SK-N-MC (cell line): Measurements from ENCODE around the gene PAK4.

Experiments used
- DNase-seq: peaks from one replicate; pipeline ENCODE4 v3.0.0-alpha.2; 2011; ENCODE audit warnings: low read depth, low spot score
- H3K27ac ChIP-seq: fragments of 200-600 bp; sonication (generic); 2 replicates; pipeline ENCODE4 v1.5.1; 2016; ENCODE audit warnings: mixed run types
- H3K36me3 ChIP-seq: fragments of 200-600 bp; sonication (generic); 2 replicates; pipeline ENCODE4 v1.6.1; 2017; ENCODE audit warnings: antibody characterized with exemption, low read length, mixed read lengths; ENCODE audit not compliant: insufficient read depth
- H3K4me3 ChIP-seq: fragments of 200-600 bp; sonication (generic); 2 replicates; pipeline ENCODE4 v1.5.1; 2016
- H3K9ac ChIP-seq: fragments of 200-600 bp; sonication (generic); 2 replicates; pipeline ENCODE4 v1.8.0; 2017; ENCODE audit warnings: mixed run types, mixed read lengths; ENCODE audit not compliant: insufficient read length
- H3K9me3 ChIP-seq: fragments of 200-600 bp; sonication (generic); 2 replicates; pipeline ENCODE4 v1.6.1; 2017; ENCODE audit warnings: low read depth, mild to moderate bottlenecking, antibody characterized with exemption, low read length, moderate library complexity, mixed read lengths
- EZH2 ChIP-seq: fragments of 200-600 bp; sonication (generic); IDR thresholded peaks from one replicate; pipeline ENCODE4 v1.6.1; 2017; ENCODE audit warnings: antibody characterized with exemption
- FOXP2 ChIP-seq: optimal IDR thresholded peaks from 2 replicates; pipeline ENCODE3; 2011; ENCODE audit warnings: mild to moderate bottlenecking, moderate library complexity; ENCODE audit not compliant: insufficient read depth; ENCODE audit errors: extremely low read length, control extremely low read depth
- POLR2AphosphoS5 ChIP-seq: IDR thresholded peaks from 2 replicates; pipeline ENCODE4 v1.6.1; 2012; ENCODE audit warnings: mild to moderate bottlenecking, low read depth, low read length, borderline replicate concordance

The PAK4 gene

GRCh38 chr19:39188960-39189359 lies 63.4 kb downstream of the PAK4 start:
- Histone ChIP-seq H3K4me3 (no peak overlapping the region), H3K9me3 (no peaks in the 10 kb centered on the region), H3K36me3 (no peaks in the 10 kb centered on the region), H3K9ac (no peak overlapping the region), H3K27ac (no peak overlapping the region)
- TF ChIP-seq EZH2, result no peak
- TF ChIP-seq FOXP2, result no peak
- no peak for TF ChIP-seq POLR2AphosphoS5
- DNase-seq, result no peak

DNA sequence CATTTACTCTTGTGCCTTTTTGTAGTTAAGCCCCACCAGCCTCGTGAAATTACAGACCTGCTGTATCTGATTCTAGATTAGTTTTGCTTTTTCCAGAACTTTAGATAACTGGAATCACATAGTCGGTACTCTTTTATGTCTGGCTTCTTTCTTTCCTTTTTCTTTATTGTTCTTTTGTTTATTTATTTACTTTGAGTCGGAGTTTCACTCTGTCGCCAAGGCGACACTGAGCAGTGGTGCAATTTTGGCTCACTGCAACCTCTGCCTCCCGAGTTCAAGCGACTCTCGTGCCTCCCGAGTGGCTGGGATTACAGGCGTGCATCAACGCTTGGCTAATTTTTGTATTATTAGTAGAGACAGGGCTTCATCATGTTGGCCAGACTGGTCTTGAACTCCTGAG lies 65.2 kb downstream of the PAK4 start:
- no peak for DNase-seq
- Histone ChIP-seq H3K9me3 (no peaks in the 10 kb centered on the region), H3K9ac (no peak overlapping the region), H3K4me3 (no peak overlapping the region), H3K36me3 (no peaks in the 10 kb centered on the region), H3K27ac (no peak overlapping the region)
- no peak for TF ChIP-seq EZH2
- TF ChIP-seq FOXP2, result no peak
- TF ChIP-seq POLR2AphosphoS5, result no peak

GRCh38 chr19:39192846-39193245 lies 67.3 kb downstream of the PAK4 start:
- no peak overlapping the region for H3K9ac ChIP-seq
- no peak overlapping the region for H3K27ac ChIP-seq
- TF ChIP-seq EZH2 (no peak), POLR2AphosphoS5 (no peak), FOXP2 (no peak)
- H3K36me3 ChIP-seq, result no peaks in the 10 kb centered on the region
- no peak overlapping the region for H3K4me3 ChIP-seq
- H3K9me3 ChIP-seq, result no peaks in the 10 kb centered on the region
- DNase-seq, result no peak

DNA sequence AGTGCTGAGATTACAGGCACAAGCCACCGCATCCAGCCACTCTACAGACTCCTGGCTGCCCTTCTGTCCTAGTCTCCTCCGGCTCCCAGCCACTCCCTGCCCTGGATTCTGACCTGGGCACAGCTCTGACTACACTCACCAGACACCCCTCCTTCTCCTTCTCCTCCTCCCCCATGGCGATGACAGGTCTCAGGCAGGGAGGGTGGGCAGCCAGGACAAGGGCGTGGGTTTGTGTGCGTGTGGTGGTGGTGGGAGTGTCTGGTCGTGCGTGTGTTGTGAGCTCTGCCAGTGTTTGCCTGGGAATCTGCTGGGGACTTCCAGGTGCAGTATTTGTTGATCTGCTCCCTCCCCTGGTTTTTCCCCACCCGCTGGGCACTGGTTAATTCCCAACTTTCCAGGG lies 68.2 kb downstream of the PAK4 start:
- DNase-seq, result no peak
- TF ChIP-seq FOXP2 (no peak), POLR2AphosphoS5 (no peak), EZH2 (no peak)
- Histone ChIP-seq H3K36me3 (no peaks in the 10 kb centered on the region), H3K27ac (no peak overlapping the region), H3K9ac (no peak overlapping the region), H3K4me3 (no peak overlapping the region), H3K9me3 (no peaks in the 10 kb centered on the region)

DNA sequence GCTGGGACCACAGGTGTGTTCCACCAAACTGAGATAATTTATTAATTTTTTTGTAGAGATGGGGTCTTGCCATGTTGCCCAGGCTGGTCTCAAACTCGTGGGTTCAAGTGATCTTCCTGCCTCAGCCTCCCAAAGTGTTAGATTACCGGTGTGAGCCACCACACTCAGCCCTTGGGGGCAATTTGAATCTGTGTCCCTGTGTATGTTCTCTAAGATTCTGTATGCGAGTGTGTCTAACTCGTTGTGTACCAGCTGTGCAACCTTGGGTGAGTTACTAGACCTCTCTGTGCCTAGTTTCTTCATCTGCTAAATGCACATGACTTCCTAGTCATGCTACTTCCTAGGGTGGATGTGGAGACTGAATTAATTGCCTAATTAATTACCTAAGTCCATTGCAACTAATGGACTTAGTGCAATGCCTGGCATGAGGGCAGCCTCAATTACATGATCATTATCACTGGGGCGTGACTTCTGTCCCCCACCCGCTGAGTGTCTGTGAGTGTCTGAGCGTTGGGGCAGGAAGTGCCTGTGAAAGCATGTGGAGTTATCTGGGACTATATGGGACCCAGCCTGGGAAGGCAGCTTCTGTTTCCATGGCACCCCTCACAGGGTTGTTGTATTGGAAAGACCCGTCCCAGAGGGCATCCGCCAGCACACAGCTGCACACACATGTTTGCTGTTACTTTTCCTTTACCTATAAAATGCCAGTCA lies 69.4 kb downstream of the PAK4 start:
- DNase-seq, result no peak

DNA sequence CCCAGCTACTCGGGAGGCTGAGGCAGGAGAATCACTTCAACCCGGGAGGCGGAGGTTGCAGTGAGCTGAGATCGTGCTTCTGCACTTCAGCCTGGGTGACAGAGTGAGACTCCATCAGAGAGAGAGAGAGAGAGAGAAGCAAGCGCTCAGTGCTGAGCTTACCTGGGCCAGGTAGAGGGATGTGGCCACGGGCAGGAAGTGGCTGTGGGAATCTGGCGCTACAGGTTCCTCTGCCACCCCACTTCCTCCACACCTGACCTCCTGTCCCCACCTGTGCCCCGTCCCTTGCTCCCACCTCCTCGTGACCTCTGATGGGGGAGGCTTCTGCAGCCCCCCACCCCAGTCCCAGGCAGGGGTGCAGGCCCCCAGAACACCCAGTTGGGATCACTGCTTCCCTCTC lies 70.2 kb downstream of the PAK4 start:
- TF ChIP-seq POLR2AphosphoS5, result no peak
- TF ChIP-seq FOXP2, result no peak
- TF ChIP-seq EZH2, result no peak
- Histone ChIP-seq H3K9ac (no peak overlapping the region), H3K9me3 (no peaks in the 10 kb centered on the region), H3K36me3 (no peaks in the 10 kb centered on the region), H3K4me3 (no peak overlapping the region), H3K27ac (no peak overlapping the region)
- no peak for DNase-seq

More for the DNA sequence above, 69.4 kb downstream of the PAK4 start:
- Histone ChIP-seq H3K36me3 (no peaks in the 10 kb centered on the region), H3K9me3 (no peaks in the 10 kb centered on the region), H3K27ac (no peak overlapping the region), H3K4me3 (no peak overlapping the region), H3K9ac (no peak overlapping the region)
- TF ChIP-seq FOXP2 (no peak), EZH2 (no peak), POLR2AphosphoS5 (no peak)

DNA sequence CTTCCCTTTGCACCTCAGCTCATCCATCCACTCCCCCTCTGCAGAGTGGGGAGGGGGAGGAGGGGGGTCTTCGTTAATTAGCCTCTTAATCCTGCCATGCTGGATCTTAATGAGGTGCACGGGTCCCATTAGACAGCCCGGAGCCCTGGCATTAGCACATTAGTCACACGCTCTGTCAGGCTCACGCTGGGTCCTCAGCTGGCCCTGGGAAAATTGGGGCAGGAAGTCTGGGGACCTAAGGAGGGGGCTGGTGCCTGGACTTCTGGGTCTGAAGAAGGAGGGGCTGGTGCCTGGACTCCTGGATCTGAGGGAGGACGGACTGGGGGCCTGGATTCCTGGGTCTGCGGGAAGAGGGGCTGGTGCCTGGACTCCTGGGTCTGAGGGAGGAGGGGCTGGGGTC lies 70.7 kb downstream of the PAK4 start:
- DNase-seq, result no peak
- Histone ChIP-seq H3K36me3 (no peaks in the 10 kb centered on the region), H3K9ac (no peak overlapping the region), H3K27ac (no peak overlapping the region), H3K9me3 (no peaks in the 10 kb centered on the region), H3K4me3 (no peak overlapping the region)
- TF ChIP-seq FOXP2 (no peak), EZH2 (no peak), POLR2AphosphoS5 (no peak)

- Histone ChIP-seq H3K4me3 (no peak within 1 kb of the TSS), H3K36me3 (no peaks in the 10 kb centered on the region), H3K9ac (no peak within 1 kb of the TSS), H3K9me3 (no peaks in the 10 kb centered on the region), H3K27ac (no peak within 1 kb of the TSS)
- TF ChIP-seq POLR2AphosphoS5, result no peak
- no peak for TF ChIP-seq EZH2
- no peak for TF ChIP-seq FOXP2
- DNase-seq, result no peak
Observed at GRCh38 chr19:39196860-39197562, 71.4 kb downstream of the PAK4 start, which contains the start of gene NCCRP1. Gene NCCRP1 (plus strand): TSS chr19:39196964. CDS start chr19:39196983, 19 bp downstream.
